Measurements from ENCODE around the gene F11R.

- TF ChIP-seq EZH2 (IDR thresholded peaks at IDR 0.05; ENCODE audit: insufficient read depth, poor library complexity, severe bottlenecking) (no peak), EZH2phosphoT487 (IDR thresholded peaks at IDR 0.05; ENCODE audit: insufficient read depth, low read depth) (no peak)
Measured at GRCh38 chr1:161059293-161059692, 38.3 kb upstream of the F11R start.
